ENCODE results near the gene SRBD1. TPM values are rescaled to one million over a fixed set of nuclear protein-coding genes. Genes with fewer than 3 reads are reported as not detected.

The SRBD1 gene
- total and polyA plus RNA-seq, 4 donors = 11.2 to 43.9 (median 19.1) TPM

DNA sequence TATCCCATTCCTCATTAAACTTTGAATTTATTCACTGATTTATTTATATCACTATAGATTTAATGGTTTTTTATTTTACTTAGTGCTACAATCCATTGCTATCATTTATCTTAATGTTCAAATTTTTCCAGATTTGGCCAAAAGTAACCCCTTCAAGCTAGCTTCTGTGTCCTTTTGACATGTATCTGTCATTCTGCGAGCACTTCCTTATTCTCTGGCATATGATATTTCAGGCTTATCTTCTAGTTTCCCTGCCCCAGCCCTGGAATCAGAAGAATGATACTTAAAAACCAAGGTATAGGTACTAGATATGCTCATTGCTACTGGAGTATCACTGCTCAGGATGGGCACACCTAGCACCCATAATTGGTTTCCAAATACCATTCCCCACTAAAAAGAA lies 28.5 kb downstream of the SRBD1 start:
- no peak for DNase-seq (ENCODE audit: low read depth in 4 of 6, low spot score in 6 of 6)
- Histone ChIP-seq H3K4me1 (ENCODE audit: control insufficient read depth, insufficient read depth, low read length) (no peaks in the 10 kb centered on the region), H3K9me3 (ENCODE audit: control insufficient read depth, insufficient read depth, low read length) (no peaks in the 10 kb centered on the region), H3K4me3 (ENCODE audit: low read depth, low read length) (no peak overlapping the region), H3K27me3 (ENCODE audit: control insufficient read depth, insufficient read depth, low read length) (no peaks in the 10 kb centered on the region), H3K27ac (ENCODE audit: low read depth, low read length) (no peak overlapping the region), H3K36me3 (ENCODE audit: control insufficient read depth, insufficient read depth, low read length) (peaks cover 3% of the 10 kb centered on the region)
- 100% methylated on average over 1 of the region's 1 CpG for WGBS (ENCODE audit: insufficient coverage)

DNA sequence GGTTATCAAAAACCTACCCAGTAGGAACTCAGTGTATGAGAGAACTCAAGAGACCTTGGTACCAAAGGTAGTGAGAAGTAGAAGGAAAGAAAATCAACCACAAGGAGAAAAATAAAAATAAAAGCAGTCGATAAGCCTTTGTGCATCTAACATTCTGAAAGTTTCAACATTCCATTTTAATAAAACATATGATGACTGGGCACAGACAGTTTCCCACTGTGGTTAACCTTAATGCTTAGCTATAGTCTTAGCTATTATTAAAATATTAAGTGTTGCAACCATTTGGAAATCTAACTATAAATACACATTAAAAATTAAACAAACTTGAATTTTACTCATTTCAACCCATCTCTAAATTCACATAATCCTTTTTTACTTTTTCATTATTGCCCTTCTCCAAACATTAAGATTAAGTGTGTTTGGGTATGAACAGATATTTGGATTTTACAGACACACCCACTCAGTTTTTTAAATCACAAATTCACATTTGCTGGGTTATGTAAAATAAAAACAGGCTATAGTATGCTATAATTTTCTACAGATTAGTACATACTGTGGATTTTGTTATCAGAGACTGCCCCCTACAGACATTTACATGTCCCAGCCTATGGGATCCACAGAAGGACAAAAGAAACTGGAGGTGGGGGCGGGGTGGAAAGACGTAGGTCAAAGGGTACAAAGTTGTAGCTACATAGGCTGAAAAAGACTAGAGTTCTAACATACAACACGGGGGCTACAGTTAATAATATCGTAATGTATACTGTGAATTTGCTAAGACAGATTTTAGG lies 32.8 kb downstream of the SRBD1 start:
- no peak overlapping the region for H3K4me3 ChIP-seq (ENCODE audit: low read depth, low read length)
- no peaks in the 10 kb centered on the region for H3K4me1 ChIP-seq (ENCODE audit: control insufficient read depth, insufficient read depth, low read length)
- peak in 1 of 6 donors; percentile 25 for DNase-seq (ENCODE audit: low read depth in 4 of 6, low spot score in 6 of 6)
- H3K9me3 ChIP-seq (ENCODE audit: control insufficient read depth, insufficient read depth, low read length) = no peaks in the 10 kb centered on the region
- H3K27ac ChIP-seq (ENCODE audit: low read depth, low read length) = no peak overlapping the region
- no peaks in the 10 kb centered on the region for H3K27me3 ChIP-seq (ENCODE audit: control insufficient read depth, insufficient read depth, low read length)
- peaks cover 3% of the 10 kb centered on the region for H3K36me3 ChIP-seq (ENCODE audit: control insufficient read depth, insufficient read depth, low read length)
- no CpG with 5 or more reads among the region's 5 CpGs for WGBS (ENCODE audit: insufficient coverage)

DNA sequence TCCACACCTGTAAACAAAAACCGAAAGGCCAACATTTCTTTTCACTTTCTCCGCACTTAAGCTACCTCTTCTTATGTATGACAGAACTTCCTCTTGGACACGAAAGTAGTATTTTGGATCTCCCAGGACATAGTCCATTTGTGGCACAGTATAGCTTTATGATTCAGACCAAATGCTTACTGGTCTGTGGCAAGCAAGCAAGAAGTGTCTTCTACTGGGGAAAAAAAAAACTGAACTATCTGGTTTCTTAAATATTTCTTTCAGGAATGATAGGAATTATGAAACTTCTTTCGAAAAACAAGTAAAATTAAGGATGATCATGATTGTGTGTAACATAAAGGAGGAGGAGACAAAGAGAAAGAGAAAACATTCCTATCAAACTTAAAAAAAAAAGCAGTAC lies 33.6 kb downstream of the SRBD1 start:
- H3K9me3 ChIP-seq (ENCODE audit: control insufficient read depth, insufficient read depth, low read length) = no peaks in the 10 kb centered on the region
- 92% methylated on average over 2 of the region's 4 CpGs for WGBS (ENCODE audit: insufficient coverage)
- peaks cover 3% of the 10 kb centered on the region for H3K36me3 ChIP-seq (ENCODE audit: control insufficient read depth, insufficient read depth, low read length)
- no peaks in the 10 kb centered on the region for H3K4me1 ChIP-seq (ENCODE audit: control insufficient read depth, insufficient read depth, low read length)
- H3K4me3 ChIP-seq (ENCODE audit: low read depth, low read length) = no peak overlapping the region
- no peak overlapping the region for H3K27ac ChIP-seq (ENCODE audit: low read depth, low read length)
- no peak for DNase-seq (ENCODE audit: low read depth in 4 of 6, low spot score in 6 of 6)
- H3K27me3 ChIP-seq (ENCODE audit: control insufficient read depth, insufficient read depth, low read length) = no peaks in the 10 kb centered on the region

GRCh38 chr2:45575881-45576280 lies 35.2 kb downstream of the SRBD1 start:
- peaks cover 3% of the 10 kb centered on the region for H3K36me3 ChIP-seq (ENCODE audit: control insufficient read depth, insufficient read depth, low read length)
- no peak overlapping the region for H3K27ac ChIP-seq (ENCODE audit: low read depth, low read length)
- no peaks in the 10 kb centered on the region for H3K9me3 ChIP-seq (ENCODE audit: control insufficient read depth, insufficient read depth, low read length)
- no peaks in the 10 kb centered on the region for H3K27me3 ChIP-seq (ENCODE audit: control insufficient read depth, insufficient read depth, low read length)
- no peaks in the 10 kb centered on the region for H3K4me1 ChIP-seq (ENCODE audit: control insufficient read depth, insufficient read depth, low read length)
- H3K4me3 ChIP-seq (ENCODE audit: low read depth, low read length) = no peak overlapping the region
- DNase-seq (ENCODE audit: low read depth in 4 of 6, low spot score in 6 of 6) = no peak
- 92% methylated on average over 2 of the region's 6 CpGs for WGBS (ENCODE audit: insufficient coverage)

DNA sequence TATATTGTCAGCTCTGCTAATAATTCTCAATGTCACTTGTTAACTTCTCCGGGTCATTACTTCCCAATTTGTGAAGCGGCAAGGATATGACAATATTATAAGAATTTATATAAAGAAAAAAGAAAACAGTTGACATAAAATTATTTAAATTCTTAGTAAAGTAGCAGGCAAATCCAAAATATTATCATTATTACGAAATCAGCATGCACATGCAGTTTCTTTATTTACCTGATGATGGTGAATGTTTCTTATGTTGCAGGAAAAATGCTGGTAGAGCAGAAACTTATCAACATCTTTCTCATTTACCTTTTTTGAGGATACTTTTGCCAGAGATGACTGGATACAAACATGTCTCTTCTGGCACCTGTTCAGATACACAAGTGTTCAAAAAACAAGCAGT lies 38.1 kb downstream of the SRBD1 start:
- H3K4me3 ChIP-seq (ENCODE audit: low read depth, low read length) = no peak overlapping the region
- H3K4me1 ChIP-seq (ENCODE audit: control insufficient read depth, insufficient read depth, low read length) = no peaks in the 10 kb centered on the region
- H3K27me3 ChIP-seq (ENCODE audit: control insufficient read depth, insufficient read depth, low read length) = no peaks in the 10 kb centered on the region
- DNase-seq (ENCODE audit: low read depth in 4 of 6, low spot score in 6 of 6) = no peak
- no peaks in the 10 kb centered on the region for H3K9me3 ChIP-seq (ENCODE audit: control insufficient read depth, insufficient read depth, low read length)
- no CpG with 5 or more reads among the region's 3 CpGs for WGBS (ENCODE audit: insufficient coverage)
- H3K27ac ChIP-seq (ENCODE audit: low read depth, low read length) = no peak overlapping the region
- H3K36me3 ChIP-seq (ENCODE audit: control insufficient read depth, insufficient read depth, low read length) = no peaks in the 10 kb centered on the region

GRCh38 chr2:45571940-45572339 lies 39.1 kb downstream of the SRBD1 start:
- Histone ChIP-seq H3K27ac (ENCODE audit: low read depth, low read length) (no peak overlapping the region), H3K4me3 (ENCODE audit: low read depth, low read length) (no peak overlapping the region), H3K36me3 (ENCODE audit: control insufficient read depth, insufficient read depth, low read length) (no peaks in the 10 kb centered on the region), H3K9me3 (ENCODE audit: control insufficient read depth, insufficient read depth, low read length) (no peaks in the 10 kb centered on the region), H3K4me1 (ENCODE audit: control insufficient read depth, insufficient read depth, low read length) (no peaks in the 10 kb centered on the region), H3K27me3 (ENCODE audit: control insufficient read depth, insufficient read depth, low read length) (no peaks in the 10 kb centered on the region)
- DNase-seq (ENCODE audit: low read depth in 4 of 6, low spot score in 6 of 6) = no peak
- WGBS (ENCODE audit: insufficient coverage) = no CpG with 5 or more reads among the region's 3 CpGs

DNA sequence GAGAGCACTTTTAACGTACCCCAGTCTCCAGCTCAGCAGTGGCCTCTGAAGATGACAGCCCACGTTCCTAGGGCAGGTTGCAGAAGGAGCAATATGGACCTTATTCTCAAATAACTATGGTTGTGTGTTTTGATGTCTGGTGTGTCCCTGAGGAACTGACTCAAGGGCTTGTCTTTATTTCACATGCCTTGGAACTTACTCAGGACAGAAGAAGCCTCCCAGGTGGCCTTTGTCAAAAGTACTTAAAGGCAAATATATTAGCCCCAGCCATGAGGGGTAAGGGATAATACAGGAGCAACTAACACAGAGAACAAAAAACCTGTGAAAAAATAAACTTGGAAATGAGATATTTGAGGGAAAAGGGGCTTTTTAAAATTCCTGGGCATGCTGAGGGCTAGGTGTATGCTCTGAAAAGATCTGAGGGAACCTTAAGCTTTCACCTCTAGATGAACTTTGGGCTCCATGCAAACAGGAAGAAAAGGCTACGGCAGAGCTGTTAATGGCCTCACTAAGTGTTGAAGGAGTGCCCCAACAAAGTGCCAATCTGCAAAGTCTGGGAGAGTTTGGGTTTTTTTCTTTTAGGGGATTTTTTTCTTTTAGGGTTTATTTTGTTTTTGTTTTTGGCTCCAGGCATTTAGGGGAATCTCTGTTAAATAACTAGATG lies 40.3 kb downstream of the SRBD1 start:
- Histone ChIP-seq H3K4me3 (ENCODE audit: low read depth, low read length) (no peak overlapping the region), H3K36me3 (ENCODE audit: control insufficient read depth, insufficient read depth, low read length) (no peaks in the 10 kb centered on the region), H3K9me3 (ENCODE audit: control insufficient read depth, insufficient read depth, low read length) (no peaks in the 10 kb centered on the region), H3K27me3 (ENCODE audit: control insufficient read depth, insufficient read depth, low read length) (no peaks in the 10 kb centered on the region), H3K27ac (ENCODE audit: low read depth, low read length) (no peak overlapping the region), H3K4me1 (ENCODE audit: control insufficient read depth, insufficient read depth, low read length) (no peaks in the 10 kb centered on the region)
- no peak for DNase-seq (ENCODE audit: low read depth in 4 of 6, low spot score in 6 of 6)
- WGBS (ENCODE audit: insufficient coverage) = 14% methylated on average over 1 of the region's 3 CpGs

DNA sequence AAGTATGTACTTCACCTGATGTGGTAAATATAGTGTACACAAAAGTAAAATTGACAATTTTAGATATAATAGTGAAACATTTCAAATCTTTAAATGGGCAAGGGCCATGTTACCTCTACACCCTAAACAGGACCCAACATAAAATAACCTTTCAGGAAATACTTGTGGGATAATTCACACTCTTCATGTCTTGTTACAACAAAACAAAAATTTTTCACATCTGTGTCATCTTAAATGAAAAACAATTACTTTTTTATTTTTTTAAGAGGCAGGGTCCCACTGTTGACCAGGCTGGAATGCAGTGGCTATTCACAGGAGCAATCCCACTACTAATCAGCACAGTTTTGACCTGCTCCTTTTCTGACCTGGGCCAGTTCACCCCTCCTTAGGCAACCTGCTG lies 42.1 kb downstream of the SRBD1 start:
- Histone ChIP-seq H3K9me3 (ENCODE audit: control insufficient read depth, insufficient read depth, low read length) (no peaks in the 10 kb centered on the region), H3K36me3 (ENCODE audit: control insufficient read depth, insufficient read depth, low read length) (no peaks in the 10 kb centered on the region), H3K27me3 (ENCODE audit: control insufficient read depth, insufficient read depth, low read length) (no peaks in the 10 kb centered on the region), H3K27ac (ENCODE audit: low read depth, low read length) (no peak overlapping the region), H3K4me3 (ENCODE audit: low read depth, low read length) (no peak overlapping the region), H3K4me1 (ENCODE audit: control insufficient read depth, insufficient read depth, low read length) (no peaks in the 10 kb centered on the region)
- no peak for DNase-seq (ENCODE audit: low read depth in 4 of 6, low spot score in 6 of 6)

GRCh38 chr2:45567974-45568789 lies 42.9 kb downstream of the SRBD1 start:
- WGBS (ENCODE audit: insufficient coverage) = 90% methylated on average over 2 of the region's 5 CpGs
- H3K4me1 ChIP-seq (ENCODE audit: control insufficient read depth, insufficient read depth, low read length) = no peaks in the 10 kb centered on the region
- no peaks in the 10 kb centered on the region for H3K9me3 ChIP-seq (ENCODE audit: control insufficient read depth, insufficient read depth, low read length)
- no peaks in the 10 kb centered on the region for H3K27me3 ChIP-seq (ENCODE audit: control insufficient read depth, insufficient read depth, low read length)
- H3K4me3 ChIP-seq (ENCODE audit: low read depth, low read length) = no peak overlapping the region
- no peaks in the 10 kb centered on the region for H3K36me3 ChIP-seq (ENCODE audit: control insufficient read depth, insufficient read depth, low read length)
- H3K27ac ChIP-seq (ENCODE audit: low read depth, low read length) = no peak overlapping the region
- DNase-seq (ENCODE audit: low read depth in 4 of 6, low spot score in 6 of 6) = no peak
